GM19035 (cell line): ENCODE measurements around the gene DST.
A peak's percentile ranks its signal among the peaks of the same experiment; 100 is the strongest.
"Not testable (repeated sequence)": the region's sequence is repeated elsewhere in the genome, so short reads cannot be mapped to it uniquely, and the experiment has no call there.

Experiments
- ATAC-seq: cut with Tn5 transposase; IDR thresholded peaks from one replicate; pipeline ENCODE4 v1.9.1; 2021; ENCODE audit not compliant: unreplicated experiment

Gene DST

DNA sequence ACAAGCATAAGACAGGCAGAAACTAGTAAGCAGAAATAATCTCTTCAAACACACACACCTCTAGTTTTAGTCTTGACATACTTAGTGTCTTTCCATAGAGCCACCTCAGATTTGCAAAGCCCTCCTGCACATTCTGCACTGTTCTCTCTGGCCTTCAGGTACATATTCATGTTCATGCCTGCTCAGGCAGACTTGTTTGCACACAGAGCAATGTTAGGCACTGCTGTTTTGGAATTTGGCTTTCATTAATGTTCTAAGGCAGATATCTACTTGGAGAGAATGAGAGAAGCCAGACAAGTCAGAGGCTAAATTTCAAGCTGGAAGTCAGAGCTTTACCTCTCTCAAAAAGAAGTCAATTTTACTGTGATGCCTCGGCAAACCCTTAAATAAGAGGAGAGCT, 21.3 kb upstream of the DST start:
- ATAC-seq, result no peak

- no peak for ATAC-seq
Observed at GRCh38 chr6:56663344-56663743, 20.7 kb upstream of the DST start.

DNA sequence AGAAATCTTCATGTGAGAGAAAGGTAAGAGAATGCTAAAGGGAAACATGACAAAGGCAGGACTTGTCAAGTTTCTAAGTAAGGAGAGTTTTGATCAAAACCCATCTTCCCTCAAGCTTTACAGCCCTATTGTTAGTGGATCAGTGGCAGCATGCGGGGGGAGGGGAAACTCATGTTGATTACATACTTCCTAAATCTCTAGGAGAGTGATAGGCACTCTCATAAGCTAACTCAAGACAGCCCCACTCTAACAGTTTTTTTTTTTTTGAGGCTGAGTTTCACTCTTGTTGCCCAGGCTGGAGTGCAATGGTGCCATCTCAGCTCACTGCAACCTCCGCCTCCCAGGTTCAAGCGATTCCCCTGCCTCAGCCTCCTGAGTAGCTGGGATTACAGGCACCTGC, 18.6 kb upstream of the DST start:
- not testable (repeated sequence) for ATAC-seq

DNA sequence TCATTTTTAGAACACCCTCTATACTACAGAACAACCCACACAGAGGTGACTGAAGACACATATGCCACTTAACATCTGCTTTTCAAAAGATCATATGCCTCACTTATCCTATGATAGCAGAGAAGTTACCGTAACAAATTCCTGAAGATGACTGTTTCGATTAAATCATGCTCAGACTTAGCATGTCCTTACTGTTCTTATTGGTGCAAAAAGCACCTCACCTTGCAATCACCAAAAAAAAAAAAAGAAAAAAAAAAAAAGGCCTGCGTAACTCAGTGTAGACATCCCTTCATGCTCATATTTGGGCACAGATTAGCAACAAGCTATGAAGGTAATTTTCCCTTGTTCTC, 17.7 kb upstream of the DST start:
- ATAC-seq, result peak; percentile 49

GRCh38 chr6:56659721-56660380, 17.2 kb upstream of the DST start:
- peak; percentile 81 for ATAC-seq

GRCh38 chr6:56658326-56658725, 15.6 kb upstream of the DST start:
- no peak for ATAC-seq

- no peak for ATAC-seq
Observed at GRCh38 chr6:56657354-56657753, 14.7 kb upstream of the DST start.

DNA sequence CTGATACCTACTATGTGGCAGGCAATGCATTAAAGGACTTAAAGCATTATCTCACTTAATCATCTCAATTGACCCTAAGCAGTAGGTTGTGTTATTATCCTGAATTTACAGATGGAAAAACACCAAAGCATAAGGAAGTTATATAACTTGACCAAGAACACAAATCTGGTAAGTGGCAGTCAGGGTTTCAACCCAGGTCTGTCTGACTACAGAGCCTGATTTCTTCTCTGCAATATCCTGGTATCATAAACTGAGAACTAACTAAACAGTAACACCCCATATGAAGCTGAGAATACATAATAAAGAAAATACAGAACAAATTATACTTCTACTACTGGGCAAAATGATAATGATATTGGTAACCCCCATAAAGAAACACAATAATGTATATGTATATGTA, 13.8 kb upstream of the DST start:
- no peak for ATAC-seq

DNA sequence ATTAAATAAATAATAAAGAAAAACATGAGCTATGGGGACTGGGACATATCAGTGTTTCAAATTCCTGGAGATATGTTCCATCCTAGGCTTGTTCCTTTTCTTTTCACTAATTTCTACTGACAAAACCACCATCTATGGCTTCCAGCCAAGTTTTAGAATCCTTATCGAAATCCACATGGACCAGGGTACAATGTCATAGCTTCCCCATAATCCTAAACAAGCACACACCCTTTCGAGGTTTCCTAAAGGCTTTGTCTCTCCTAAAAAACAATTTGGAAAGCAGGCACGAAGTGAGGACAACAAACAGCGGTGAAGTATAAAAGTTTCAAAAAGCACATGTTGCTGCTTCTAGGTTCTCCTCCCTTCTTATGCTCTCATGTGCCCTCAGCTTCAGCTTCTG, 13.3 kb upstream of the DST start:
- ATAC-seq, result no peak

DNA sequence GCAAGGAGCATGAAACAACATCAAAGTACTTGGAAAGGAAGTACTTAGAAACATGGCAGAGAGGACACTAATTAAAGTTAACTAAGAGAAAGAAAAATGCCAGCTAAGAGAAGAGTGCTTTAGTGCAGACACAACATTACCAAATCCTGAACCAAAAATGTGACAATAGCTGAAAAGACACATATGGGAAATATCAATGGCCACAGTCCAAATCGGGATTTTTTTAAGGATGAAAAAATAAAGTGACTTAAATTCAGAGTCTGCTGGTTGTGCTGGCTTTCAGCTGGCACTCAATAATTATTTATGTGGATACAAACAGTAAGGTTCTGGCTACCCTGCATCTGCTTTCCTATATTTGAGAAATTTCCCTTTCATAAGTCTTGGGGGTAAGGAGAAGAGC, 12.6 kb upstream of the DST start:
- ATAC-seq, result no peak

- ATAC-seq, result no peak
Observed at GRCh38 chr6:56652994-56653393, 10.3 kb upstream of the DST start.

DNA sequence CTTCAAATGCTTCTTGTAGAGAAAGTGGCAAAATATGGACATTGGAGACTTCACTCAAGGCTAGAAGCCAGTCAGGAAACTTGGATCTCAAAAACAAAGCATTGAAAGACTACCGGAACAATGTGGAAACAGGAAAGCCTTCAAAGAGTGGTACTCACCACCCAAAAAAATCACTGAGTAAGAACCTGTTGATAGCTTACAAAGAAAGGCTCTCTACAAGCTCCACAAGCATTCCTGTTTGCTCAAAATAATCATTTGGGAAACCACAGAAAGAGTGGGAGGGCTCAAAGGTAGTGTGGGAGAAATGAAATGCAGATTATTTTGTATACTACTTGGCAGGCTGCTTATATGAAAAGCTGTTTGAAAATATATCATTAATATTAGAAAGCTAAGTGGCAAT, 9.5 kb upstream of the DST start:
- no peak for ATAC-seq

- ATAC-seq, result no peak
Observed at GRCh38 chr6:56650191-56650590, 7.5 kb upstream of the DST start.

DNA sequence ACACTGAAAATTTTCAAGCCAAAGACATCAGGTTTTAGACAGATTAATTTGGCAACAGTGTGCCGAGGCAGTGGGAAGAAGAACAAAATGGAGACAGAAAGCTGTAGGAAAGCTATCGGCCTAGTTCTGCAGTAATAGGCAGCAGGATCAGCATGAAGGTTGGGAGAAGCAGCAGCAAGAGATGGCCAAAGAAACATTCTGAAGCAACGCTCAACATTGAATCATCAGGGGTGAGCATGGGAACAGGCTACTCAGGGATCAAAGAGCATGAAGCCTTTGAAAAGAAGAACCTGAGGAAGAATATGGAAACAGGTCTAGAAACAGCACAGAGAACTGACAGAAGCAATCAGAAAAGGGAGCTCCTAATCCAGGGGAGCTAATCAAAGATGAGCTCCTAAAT, 7.1 kb upstream of the DST start:
- no peak for ATAC-seq

DNA sequence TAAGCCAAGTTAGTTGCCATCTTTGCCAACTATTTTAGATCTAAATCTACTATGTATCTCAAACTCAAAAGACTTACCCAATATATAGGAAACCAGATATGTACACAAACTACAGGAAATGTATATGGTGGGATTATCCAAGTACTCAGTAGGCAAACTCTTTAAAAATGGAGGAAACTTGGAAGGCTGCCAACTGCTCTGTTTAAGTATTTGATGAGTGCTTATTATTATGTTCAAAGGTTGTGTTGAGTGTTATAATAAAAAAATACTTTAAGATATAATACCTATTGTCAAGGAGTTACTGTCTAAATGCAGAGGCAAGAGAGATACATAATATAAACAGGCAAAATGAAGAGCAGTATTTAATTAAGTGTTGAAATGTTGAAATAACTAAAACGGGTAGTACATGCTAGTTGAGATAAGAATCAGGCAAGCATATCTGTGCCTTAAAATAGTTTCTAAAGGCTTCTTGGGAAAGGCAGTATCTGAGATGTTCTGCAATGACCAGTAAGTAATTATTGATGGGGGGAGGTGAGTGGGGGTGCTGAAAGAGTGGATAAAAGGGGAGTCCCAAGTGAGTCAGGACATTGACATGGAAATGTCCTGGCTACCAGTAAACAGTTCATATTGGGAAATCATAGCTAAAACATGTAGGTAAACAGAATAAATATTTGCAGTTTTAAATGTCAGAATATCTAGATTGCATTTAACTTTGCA, 6.5 kb upstream of the DST start:
- ATAC-seq, result no peak

DNA sequence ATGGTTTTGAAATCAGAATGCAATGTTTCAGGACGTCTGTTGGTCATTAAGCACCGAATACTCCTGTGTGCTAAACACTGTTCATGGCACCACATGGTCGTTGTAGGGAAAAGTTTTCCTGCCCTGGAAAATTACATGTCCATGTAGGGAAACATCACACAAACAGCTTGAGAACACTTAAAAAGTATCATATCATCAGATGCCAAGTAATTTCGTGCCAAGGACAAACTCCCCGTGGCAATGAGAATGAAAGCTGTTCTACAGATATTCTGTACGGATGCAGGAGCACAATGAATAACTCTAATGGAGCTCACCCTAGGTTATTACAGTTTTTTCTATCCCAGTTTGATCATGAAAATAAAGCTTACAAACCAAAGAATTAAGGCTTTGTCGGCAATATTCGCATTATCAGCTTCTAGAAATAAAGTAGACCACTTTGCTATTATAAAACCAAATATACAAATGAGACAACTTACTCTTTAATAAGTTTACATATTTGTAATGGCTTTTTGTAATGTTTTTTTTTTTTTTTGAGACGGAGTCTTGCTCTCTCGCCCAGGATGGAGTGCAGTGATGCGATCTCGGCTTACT, 4.6 kb upstream of the DST start:
- no peak for ATAC-seq

- ATAC-seq, result no peak
Observed at GRCh38 chr6:56644366-56644765, 1.7 kb upstream of the DST start.

DNA sequence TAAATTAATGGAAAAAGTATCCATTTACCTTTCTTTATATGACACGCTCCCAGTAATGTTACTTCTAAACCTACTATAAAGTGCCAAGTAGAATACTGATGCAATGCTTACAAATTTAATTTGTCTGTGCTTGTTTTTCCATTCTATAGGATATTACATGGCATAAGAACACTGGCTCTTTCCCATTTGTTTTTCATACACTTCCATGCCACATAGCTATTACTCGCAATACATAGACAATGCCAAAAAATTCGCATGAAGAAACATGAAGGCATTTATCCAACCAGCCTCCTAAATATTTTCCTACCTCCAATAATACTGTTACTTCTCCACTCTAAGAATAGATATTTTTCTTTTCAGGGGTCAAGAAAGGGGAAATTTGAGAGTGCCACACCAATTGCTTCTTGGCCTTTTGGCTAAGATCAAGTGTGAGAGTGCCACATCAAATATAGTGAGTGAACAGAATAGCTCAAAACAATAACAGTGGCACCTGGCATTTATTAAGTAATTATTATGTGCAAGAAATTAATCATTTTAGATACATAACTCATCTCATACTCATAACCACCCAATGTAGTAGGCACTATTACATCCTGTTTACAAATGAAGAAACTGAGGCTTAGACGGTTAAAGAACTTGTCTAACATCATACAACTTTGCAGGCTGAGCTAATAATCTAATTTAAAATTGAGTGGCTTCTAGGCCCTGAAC, 845 bp upstream of the DST start:
- no peak for ATAC-seq

- no peak for ATAC-seq
Observed at GRCh38 chr6:56640374-56640773, 2.3 kb downstream of the DST start.

- ATAC-seq, result no peak
Observed at GRCh38 chr6:56638760-56639159, 3.9 kb downstream of the DST start.

DNA sequence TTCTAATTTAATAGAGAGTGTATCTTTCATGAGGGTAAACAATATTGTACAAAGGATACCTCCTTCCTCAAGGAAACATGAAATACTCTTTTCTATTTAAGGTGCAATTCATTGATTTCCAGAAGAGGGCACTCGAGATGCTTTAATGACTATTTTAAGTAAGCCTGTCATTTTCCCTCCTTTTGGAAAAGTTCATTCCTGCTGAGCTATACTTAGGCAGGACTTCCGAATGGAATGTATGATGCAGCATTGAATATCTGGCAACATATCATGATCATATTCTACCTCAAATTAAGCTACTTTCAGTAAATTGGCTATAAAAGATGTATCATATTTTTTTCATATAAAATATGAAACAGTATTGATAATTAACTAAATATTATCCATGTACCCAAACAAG, 5.0 kb downstream of the DST start:
- ATAC-seq, result no peak

- ATAC-seq, result no peak
Observed at GRCh38 chr6:56628105-56628504, 14.6 kb downstream of the DST start.
